Psoas muscle (tissue), 8 donors: ENCODE measurements around the gene RHOT2. TPM values are rescaled to one million over a fixed set of nuclear protein-coding genes. Genes with fewer than 3 reads are reported as not detected.

ENCODE experiments used
- ATAC-seq, 4 donors: fragments of 200-7000 bp; cut with Tn5 transposase; one replicate each; pipeline ENCODE4 v1.9.1; 2020; ENCODE audit warnings: moderate library complexity in 3 of 4, mild to moderate bottlenecking in 2 of 4
- DNase-seq, 2 donors: peaks; one replicate each; pipeline ENCODE4 v3.0.0-alpha.2; 2020
- H3K27ac ChIP-seq: fragments of 200-600 bp; one replicate; pipeline ENCODE4 v1.8.0; 2022
- H3K27me3 ChIP-seq, 3 donors: fragments of 200-600 bp in 1 of 3; one replicate each; pipeline versions ENCODE4 v1.6.1 to v1.8.0; 2013 to 2022; ENCODE audit warnings: low read length in 2 of 3, mild to moderate bottlenecking in 2 of 3, moderate library complexity in 1 of 3; ENCODE audit not compliant: insufficient read depth in 3 of 3
- H3K36me3 ChIP-seq, 2 donors: fragments of 200-600 bp in 1 of 2; one replicate each; pipeline versions ENCODE4 v1.6.1 to v1.8.0; 2013 to 2022; ENCODE audit warnings: low read depth in 1 of 2, mild to moderate bottlenecking in 1 of 2, moderate library complexity in 1 of 2; ENCODE audit not compliant: insufficient read depth in 1 of 2
- H3K4me1 ChIP-seq: fragments of 200-600 bp; one replicate; pipeline ENCODE4 v1.8.0; 2022
- H3K4me3 ChIP-seq: fragments of 200-600 bp; one replicate; pipeline ENCODE4 v1.8.0; 2022; ENCODE audit warnings: mild to moderate bottlenecking
- H3K9me3 ChIP-seq: fragments of 200-600 bp; one replicate; pipeline ENCODE4 v1.8.0; 2022
- CTCF ChIP-seq: fragments of 200-600 bp; IDR thresholded peaks from one replicate; pipeline ENCODE4 v1.8.0; 2022; ENCODE audit warnings: antibody characterized with exemption
- WGBS, 3 donors: extraction: QIAGEN DNeasy Blood & Tissue Kit; methylation state at CpG; one replicate each; pipeline versions ENCODE4 v1.1.6 to v1.1.7; 2013; 5-methylcytosine and 5-hydroxymethylcytosine counted together
- intact Hi-C, 2 donors: fragments of 100-400 bp; cut with DNase I; formaldehyde crosslinking; loops; one replicate each; pipeline versions ENCODE4 v1.11.0 to v1.14.2; 2022
- polyA plus RNA-seq, 3 donors: library from polyadenylated mRNA; stranded (reverse); fragments of 200-250 nt; gene quantifications; one replicate each; pipeline ENCODE4 v1.2.3, GENCODE V29; 2013
- total RNA-seq, 4 donors: library from RNA; stranded (reverse); fragmentation: NEBNext Ultra II Directional in 2 of 4; extraction: Animal tissue kit (Norgen Biotek cat#: 25700) in 2 of 4; gene quantifications; one replicate each; pipeline versions ENCODE4 v1.2.1 to v1.2.4, GENCODE V29; 2021 to 2023
- donor health status: healthy with polysubstance abuse.
- donor health status: DM: no; HTN: no; CAD: no; lungs with moderate emphysema.
- donor health status: Bipolar disorder and iron deficiency.
- donor health status: healthy.
- donor health status: DM: yes; HTN: yes; CAD: no.
- donor health status: DM: no; HTN: no; CAD: no.
- donor health status: DM: no; HTN: no; CAD: no.
- donor health status: DM: yes; HTN: yes; CAD: no.

Gene RHOT2
- total and polyA plus RNA-seq, 7 donors: 38.8 to 75.8 (median 52.3) TPM

- intact Hi-C loops: no loop called here
- WGBS, 3 donors: 9 to 13% (median 10%) methylated on average over 29 to 50 of the region's 50 CpGs
- no peak for TF ChIP-seq CTCF
- DNase-seq (no peak), ATAC-seq (no peak)
- Histone ChIP-seq H3K4me3 (no peak overlapping the region), H3K4me1 (no peaks in the 10 kb centered on the region), H3K36me3 (no peaks in the 10 kb centered on the region), H3K9me3 (no peaks in the 10 kb centered on the region), H3K27me3 (peaks cover 0 to 93% (median 59%) of the 10 kb centered on the region in 3 donors), H3K27ac (no peak overlapping the region)
These were observed 36.8 kb downstream of the RHOT2 start for GRCh38 chr16:704552-705380.

GRCh38 chr16:705431-706188 is 37.7 kb downstream of the RHOT2 start, which contains the start of gene FBXL16:
FBXL16 (minus strand) TSS chr16:705801; CDS start chr16:697405, 8,396 bp downstream.
- H3K4me3 ChIP-seq: peak within 1 kb of the TSS; percentile 28
- no peaks in the 10 kb centered on the region for H3K9me3 ChIP-seq
- intact Hi-C loops: no loop called here
- TF ChIP-seq CTCF: no peak
- H3K27me3 ChIP-seq: peaks cover 0 to 93% (median 59%) of the 10 kb centered on the region in 3 donors
- no peaks in the 10 kb centered on the region for H3K4me1 ChIP-seq
- H3K27ac ChIP-seq: no peak within 1 kb of the TSS
- ATAC-seq: no peak
- no peaks in the 10 kb centered on the region for H3K36me3 ChIP-seq
- DNase-seq: no peak
- WGBS, 3 donors: 1% methylated on average over 37 to 115 of the region's 115 CpGs

GRCh38 chr16:706189-707061 is 38.5 kb downstream of the RHOT2 start:
- no peaks in the 10 kb centered on the region for H3K4me1 ChIP-seq
- no peak overlapping the region for H3K27ac ChIP-seq
- DNase-seq (no peak), ATAC-seq (no peak)
- H3K4me3 ChIP-seq: no peak overlapping the region
- intact Hi-C loops: no loop called here
- H3K36me3 ChIP-seq: no peaks in the 10 kb centered on the region
- WGBS, 3 donors: 3 to 4% (median 4%) methylated on average over 43 to 49 of the region's 49 CpGs
- H3K9me3 ChIP-seq: no peaks in the 10 kb centered on the region
- TF ChIP-seq CTCF: no peak
- H3K27me3 ChIP-seq: peaks cover 0 to 93% (median 55%) of the 10 kb centered on the region in 3 donors

GRCh38 chr16:707062-707538 is 39.2 kb downstream of the RHOT2 start:
- no peak for TF ChIP-seq CTCF
- no peak overlapping the region for H3K27ac ChIP-seq
- no peaks in the 10 kb centered on the region for H3K4me1 ChIP-seq
- no peak for DNase-seq
- ATAC-seq: no peak
- peaks cover 0 to 89% (median 51%) of the 10 kb centered on the region in 3 donors for H3K27me3 ChIP-seq
- no peak overlapping the region for H3K4me3 ChIP-seq
- no peaks in the 10 kb centered on the region for H3K36me3 ChIP-seq
- H3K9me3 ChIP-seq: no peaks in the 10 kb centered on the region
- intact Hi-C loops: no loop called here
- 19 to 27% (median 27%) methylated on average over 11 to 14 of the region's 14 CpGs for WGBS, 3 donors
